ENCODE measurements around the gene CYP27C1.

- no peak for TF ChIP-seq CTCF (IDR thresholded peaks at IDR 0.05; ENCODE audit: low read depth, low read length)
- TF ChIP-seq EZH2phosphoT487 (IDR thresholded peaks at IDR 0.05; ENCODE audit: low read depth), result no peak
These were observed 4.0 kb downstream of the CYP27C1 start for GRCh38 chr2:127216095-127216494.
